ENCODE results near the gene SMCP. TPM values are rescaled to one million over a fixed set of nuclear protein-coding genes. Genes with fewer than 3 reads are reported as not detected.

Gene SMCP
- total RNA-seq, 1 donor from 2014 or later = not detected

DNA sequence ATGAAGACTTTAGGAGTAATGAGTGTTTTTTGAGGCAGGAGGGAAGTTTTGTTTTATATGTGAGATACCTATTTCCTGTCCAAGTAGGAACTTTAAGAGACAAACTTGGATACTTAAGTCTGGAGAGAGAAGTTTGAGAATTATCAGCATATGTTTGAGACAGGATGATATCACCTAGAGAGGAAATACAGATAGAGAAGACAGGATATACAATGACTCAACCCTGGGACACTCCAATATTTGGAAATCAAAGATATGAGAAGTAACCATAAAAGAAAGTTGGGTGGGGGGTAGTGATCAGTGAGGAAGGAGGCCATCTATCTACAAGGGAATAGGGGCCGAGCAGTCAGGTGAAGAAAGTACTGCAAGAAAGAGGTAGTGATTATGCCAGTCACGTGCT, 11.8 kb upstream of the SMCP start:
- H3K9ac ChIP-seq (ENCODE audit: low read length) = no peak overlapping the region
- no peak overlapping the region for H3K4me3 ChIP-seq (ENCODE audit: insufficient read depth, low read depth, low read length)
- peaks cover 3% of the 10 kb centered on the region for H3K27me3 ChIP-seq (ENCODE audit: insufficient read depth, low read length)
- H3K4me1 ChIP-seq (ENCODE audit: insufficient read depth, low read length) = no peaks in the 10 kb centered on the region
- no peak for TF ChIP-seq EZH2 (IDR thresholded peaks at IDR 0.05; ENCODE audit: insufficient read depth, low read length)
- TF ChIP-seq, protein P1, sequence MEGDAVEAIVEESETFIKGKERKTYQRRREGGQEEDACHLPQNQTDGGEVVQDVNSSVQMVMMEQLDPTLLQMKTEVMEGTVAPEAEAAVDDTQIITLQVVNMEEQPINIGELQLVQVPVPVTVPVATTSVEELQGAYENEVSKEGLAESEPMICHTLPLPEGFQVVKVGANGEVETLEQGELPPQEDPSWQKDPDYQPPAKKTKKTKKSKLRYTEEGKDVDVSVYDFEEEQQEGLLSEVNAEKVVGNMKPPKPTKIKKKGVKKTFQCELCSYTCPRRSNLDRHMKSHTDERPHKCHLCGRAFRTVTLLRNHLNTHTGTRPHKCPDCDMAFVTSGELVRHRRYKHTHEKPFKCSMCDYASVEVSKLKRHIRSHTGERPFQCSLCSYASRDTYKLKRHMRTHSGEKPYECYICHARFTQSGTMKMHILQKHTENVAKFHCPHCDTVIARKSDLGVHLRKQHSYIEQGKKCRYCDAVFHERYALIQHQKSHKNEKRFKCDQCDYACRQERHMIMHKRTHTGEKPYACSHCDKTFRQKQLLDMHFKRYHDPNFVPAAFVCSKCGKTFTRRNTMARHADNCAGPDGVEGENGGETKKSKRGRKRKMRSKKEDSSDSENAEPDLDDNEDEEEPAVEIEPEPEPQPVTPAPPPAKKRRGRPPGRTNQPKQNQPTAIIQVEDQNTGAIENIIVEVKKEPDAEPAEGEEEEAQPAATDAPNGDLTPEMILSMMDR (IDR thresholded peaks at IDR 0.05; ENCODE audit: insufficient read depth, low read depth, low read length) = no peak
- H3K27me3 Mint-ChIP-seq (ENCODE audit: low read depth, unreplicated experiment) = peaks cover 3% of the 10 kb centered on the region
- H3K27ac ChIP-seq (ENCODE audit: low read depth, low read length) = no peak overlapping the region
- H3K4me1 Mint-ChIP-seq (ENCODE audit: low read depth, unreplicated experiment) = no peaks in the 10 kb centered on the region
- no peak overlapping the region for H3K4me2 ChIP-seq (ENCODE audit: low read length)
- no peak overlapping the region for H3K27ac Mint-ChIP-seq (ENCODE audit: unreplicated experiment)
- DNase-seq (ENCODE audit: low read depth) (no peak), FAIRE-seq (no peak)
- H2AFZ ChIP-seq (ENCODE audit: low read depth, low read length) = no peak overlapping the region
- no peaks in the 10 kb centered on the region for H3K36me3 Mint-ChIP-seq (ENCODE audit: low read depth, unreplicated experiment)
- no peaks in the 10 kb centered on the region for H4K20me1 ChIP-seq (ENCODE audit: insufficient read depth, low read length)
- no peak overlapping the region for H3K4me3 Mint-ChIP-seq (ENCODE audit: unreplicated experiment)
- H3K79me2 ChIP-seq (ENCODE audit: insufficient read depth, low read length) = no peaks in the 10 kb centered on the region
- H3K36me3 ChIP-seq (ENCODE audit: insufficient read depth, low read length) = no peaks in the 10 kb centered on the region
- no peaks in the 10 kb centered on the region for H3K9me3 Mint-ChIP-seq (ENCODE audit: unreplicated experiment)
- H3K9me3 ChIP-seq (ENCODE audit: insufficient read depth, low read depth, low read length) = no peaks in the 10 kb centered on the region

DNA sequence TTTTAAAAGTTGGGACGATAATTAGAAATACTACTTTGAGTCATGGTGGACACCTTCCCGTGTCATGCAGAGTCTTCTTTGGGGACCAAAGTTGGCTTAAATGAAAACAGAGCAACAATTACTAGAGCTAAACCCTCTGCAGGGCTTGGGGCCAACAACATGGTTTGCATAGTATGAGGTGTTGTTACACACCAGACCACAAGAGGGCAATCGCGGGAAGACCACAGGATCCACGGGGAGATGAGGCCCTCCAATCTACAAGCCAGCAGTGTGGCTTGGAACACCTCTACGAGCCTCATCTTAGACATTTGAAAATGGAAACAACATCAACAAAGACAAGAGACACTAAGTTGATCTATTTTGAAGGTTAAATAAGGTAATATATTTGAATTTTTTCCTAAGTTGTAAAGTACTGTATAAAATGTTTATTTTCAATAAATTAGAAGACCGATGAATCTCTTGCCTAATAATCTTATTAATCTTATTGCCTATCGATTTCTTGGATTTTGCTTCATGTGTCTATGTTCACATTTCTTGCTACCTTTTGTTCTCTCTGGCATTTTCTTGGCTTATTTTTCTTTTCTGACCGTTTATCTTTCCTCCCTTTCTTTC, 8.2 kb upstream of the SMCP start:
- Mint-ChIP-seq H3K36me3 (ENCODE audit: low read depth, unreplicated experiment) (no peaks in the 10 kb centered on the region), H3K4me1 (ENCODE audit: low read depth, unreplicated experiment) (no peaks in the 10 kb centered on the region), H3K9me3 (ENCODE audit: unreplicated experiment) (no peaks in the 10 kb centered on the region), H3K4me3 (ENCODE audit: unreplicated experiment) (no peak overlapping the region), H3K27me3 (ENCODE audit: low read depth, unreplicated experiment) (peaks cover 4% of the 10 kb centered on the region), H3K27ac (ENCODE audit: unreplicated experiment) (no peak overlapping the region)
- no peaks in the 10 kb centered on the region for H3K79me2 ChIP-seq (ENCODE audit: insufficient read depth, low read length)
- H3K4me3 ChIP-seq (ENCODE audit: insufficient read depth, low read depth, low read length) = no peak overlapping the region
- no peak for TF ChIP-seq EZH2 (IDR thresholded peaks at IDR 0.05; ENCODE audit: insufficient read depth, low read length)
- TF ChIP-seq, protein P1 (IDR thresholded peaks at IDR 0.05; ENCODE audit: insufficient read depth, low read depth, low read length) = peak; percentile 62
- H2AFZ ChIP-seq (ENCODE audit: low read depth, low read length) = no peak overlapping the region
- no peaks in the 10 kb centered on the region for H3K4me1 ChIP-seq (ENCODE audit: insufficient read depth, low read length)
- no peaks in the 10 kb centered on the region for H3K36me3 ChIP-seq (ENCODE audit: insufficient read depth, low read length)
- no peak overlapping the region for H3K27ac ChIP-seq (ENCODE audit: low read depth, low read length)
- DNase-seq (ENCODE audit: low read depth) (peak; percentile 17), FAIRE-seq (peak; percentile 13)
- no peak overlapping the region for H3K9ac ChIP-seq (ENCODE audit: low read length)
- H3K27me3 ChIP-seq (ENCODE audit: insufficient read depth, low read length) = peaks cover 3% of the 10 kb centered on the region
- H3K9me3 ChIP-seq (ENCODE audit: insufficient read depth, low read depth, low read length) = no peaks in the 10 kb centered on the region
- H3K4me2 ChIP-seq (ENCODE audit: low read length) = no peak overlapping the region
- H4K20me1 ChIP-seq (ENCODE audit: insufficient read depth, low read length) = no peaks in the 10 kb centered on the region

Data from astrocyte (in vitro differentiated cells and primary cell).